HG02885 (cell line): ENCODE results near the gene ALKBH5.

ENCODE experiments used
- ATAC-seq: cut with Tn5 transposase; IDR thresholded peaks from one replicate; pipeline ENCODE4 v1.9.1; 2021; ENCODE audit warnings: mild to moderate bottlenecking; ENCODE audit not compliant: unreplicated experiment, poor library complexity

ALKBH5 gene

DNA sequence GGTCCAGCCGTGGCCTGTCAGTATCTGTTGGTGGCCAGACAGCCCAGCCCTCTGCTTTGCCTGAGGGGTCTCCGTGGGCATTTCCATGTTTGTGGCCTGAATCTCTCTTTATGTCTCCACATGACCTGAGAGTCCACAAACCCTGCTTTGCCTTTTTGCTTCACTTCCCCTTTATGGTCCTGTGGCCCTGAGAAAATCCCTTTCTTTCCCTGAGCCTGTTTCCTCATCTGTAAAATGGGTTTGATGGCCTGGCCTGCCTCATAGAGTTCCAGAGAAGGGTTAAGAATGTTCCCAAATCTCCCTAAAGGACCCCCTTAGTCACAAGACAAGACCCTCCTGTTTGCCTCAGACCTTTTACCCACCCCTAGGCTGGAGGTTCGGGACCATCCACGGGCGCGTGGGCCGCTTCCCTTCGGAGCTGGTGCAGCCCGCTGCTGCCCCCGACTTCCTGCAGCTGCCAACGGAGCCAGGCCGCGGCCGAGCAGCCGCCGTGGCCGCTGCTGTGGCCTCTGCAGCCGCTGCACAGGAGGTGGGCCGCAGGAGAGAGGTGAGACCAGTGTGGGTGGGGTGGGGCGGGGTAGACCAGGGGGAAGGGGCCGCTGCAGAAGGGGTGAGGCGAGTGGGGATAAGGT lies 26.2 kb upstream of the ALKBH5 start:
- ATAC-seq, result no peak

DNA sequence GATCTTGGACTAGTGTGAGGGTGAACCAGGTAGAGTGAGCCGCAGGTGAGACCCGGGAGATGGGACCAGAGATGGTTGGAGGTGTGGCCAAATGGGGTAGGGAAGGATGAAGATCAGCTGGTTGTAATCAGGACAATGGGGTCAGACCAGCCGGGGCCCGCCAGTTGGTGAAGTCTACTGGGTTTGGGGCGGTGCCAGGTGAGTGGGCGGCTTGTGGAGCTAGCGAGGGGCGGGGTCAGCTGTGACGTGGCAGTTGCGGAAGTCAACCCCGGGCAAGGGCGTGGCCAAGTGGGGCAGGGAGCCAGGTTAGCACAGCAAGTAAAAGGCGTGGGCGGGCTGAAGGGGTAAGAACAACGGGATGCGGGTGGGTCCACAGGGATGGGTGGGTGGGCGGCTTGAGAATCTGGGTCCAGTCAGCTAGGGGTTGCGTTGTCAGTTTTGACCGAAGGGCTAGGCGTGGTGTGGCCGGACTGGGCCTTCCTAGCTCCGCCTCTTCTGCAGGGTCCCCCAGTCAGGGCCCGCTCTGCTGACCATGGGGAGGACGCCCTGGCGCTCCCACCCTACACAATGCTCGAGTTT lies 25.5 kb upstream of the ALKBH5 start:
- peak; percentile 65 for ATAC-seq

DNA sequence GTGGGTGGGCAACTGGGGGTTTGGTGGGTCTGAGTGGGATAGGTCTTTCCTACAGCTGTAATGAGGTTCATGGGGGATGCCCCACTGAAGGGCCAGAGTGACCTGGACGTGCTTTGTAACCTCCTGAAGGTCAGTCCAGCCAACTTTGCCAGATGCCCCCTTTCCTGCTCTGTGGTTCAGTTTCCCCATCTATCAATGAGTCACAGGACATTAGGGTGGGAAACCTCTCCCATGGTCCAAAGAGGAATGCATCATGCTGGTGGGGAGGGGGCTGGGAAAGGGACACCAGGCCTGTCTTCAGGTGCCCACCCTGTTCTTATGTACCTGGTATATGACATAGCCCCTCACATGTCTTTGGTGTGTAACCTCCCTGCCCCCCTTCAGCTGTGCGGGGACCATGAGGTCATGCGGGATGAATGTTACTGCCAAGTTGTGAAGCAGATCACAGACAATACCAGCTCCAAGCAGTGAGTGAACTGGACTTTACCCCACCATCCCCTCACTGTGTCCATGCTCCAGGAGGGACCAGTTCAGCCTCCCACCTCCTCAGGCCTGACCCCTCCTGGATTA lies 24.0 kb upstream of the ALKBH5 start:
- no peak for ATAC-seq

DNA sequence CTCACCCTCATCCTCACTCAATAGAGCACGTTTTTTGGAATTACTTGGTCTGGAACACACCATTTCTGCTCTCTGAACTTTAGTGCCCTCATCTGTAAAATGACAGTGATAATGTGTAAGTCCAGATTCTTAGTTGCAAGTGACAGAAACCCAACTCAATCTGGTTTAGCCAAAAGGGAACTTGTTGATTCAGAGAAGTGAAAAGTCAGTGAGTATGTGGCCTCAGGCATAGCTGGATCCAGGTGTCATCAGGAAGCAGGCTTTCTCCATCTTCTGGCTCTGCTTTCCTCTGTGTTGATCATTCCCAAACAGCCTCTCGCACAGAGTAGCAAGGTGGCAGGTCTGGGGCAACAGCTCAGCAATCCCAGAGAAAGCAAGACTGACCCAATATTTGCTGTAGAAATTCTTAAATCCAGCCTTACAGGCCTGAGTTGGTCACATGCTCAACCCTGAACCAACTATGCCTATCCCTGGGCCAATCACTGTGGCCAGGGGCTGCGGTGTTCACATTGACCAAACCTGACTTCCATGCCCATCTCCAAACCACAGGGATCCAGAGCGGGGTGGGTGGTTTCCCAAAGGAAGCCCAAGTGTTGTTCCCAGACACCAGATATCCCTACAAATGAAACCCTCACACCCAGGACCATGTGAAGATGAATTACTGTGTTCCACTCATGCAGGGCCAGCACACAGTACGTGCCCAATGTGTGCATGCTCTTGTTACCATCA lies 23.3 kb upstream of the ALKBH5 start:
- no peak for ATAC-seq

DNA sequence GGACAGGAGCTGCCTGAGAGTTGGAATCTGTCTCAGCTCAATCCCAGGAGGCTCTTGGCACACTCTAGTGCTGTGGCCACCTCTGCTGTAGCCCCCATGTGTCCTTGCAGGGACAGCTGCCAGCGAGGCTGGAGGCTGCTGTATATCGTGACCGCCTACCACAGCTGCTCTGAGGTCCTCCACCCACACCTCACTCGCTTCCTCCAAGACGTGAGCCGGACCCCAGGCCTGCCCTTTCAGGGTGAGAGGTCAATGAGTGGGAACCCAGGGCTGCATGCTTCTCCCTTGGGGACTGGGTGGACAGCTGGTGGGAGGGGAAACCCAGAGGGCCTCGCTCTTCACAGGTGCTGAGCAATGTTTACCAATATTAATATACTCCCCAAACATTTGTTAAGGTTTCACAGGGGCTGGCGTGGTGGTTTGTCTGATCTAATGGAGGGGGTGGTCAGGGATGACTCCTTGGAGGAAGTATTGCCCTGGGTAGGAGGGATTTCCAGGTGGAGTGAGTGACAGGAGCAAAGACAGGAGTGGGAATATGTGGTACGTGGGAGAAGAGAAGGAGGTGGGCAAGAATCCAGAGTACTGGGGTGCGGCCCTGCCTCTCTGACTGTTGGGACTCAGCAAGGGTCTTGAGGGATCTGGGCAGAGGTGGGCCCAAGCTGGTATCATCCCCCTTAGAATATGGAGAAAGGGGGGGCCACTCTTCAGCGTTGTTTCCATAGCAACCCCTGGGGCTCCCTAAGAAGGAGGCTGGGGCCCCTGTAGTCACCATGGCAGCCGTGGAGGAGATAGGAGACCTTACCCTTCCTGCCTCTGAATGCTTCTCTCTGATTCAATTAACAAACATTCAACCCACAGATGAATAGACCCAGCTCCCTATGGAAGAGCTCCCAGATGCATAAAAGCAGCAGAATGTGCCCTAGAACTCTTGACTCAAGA lies 22.2 kb upstream of the ALKBH5 start:
- peak; percentile 65 for ATAC-seq

DNA sequence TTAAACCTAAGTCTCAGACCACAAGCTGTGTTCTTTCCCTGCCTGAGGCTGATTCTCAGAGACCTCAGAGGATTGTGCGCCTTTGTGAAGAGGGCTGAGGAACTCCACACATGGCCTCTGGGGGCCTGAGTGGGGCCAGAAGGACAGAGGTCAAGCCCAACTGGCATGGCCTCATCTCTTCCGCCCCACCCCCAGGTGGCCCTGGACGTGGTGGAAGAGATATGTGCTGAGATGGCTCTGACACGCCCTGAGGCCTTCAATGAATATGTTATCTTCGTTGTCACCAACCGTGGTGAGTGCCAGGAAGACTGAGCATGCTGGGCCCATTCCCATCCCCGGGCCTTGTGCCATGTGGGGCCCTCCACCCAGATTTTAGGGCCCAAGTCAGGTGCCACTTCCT lies 20.1 kb upstream of the ALKBH5 start:
- no peak for ATAC-seq

DNA sequence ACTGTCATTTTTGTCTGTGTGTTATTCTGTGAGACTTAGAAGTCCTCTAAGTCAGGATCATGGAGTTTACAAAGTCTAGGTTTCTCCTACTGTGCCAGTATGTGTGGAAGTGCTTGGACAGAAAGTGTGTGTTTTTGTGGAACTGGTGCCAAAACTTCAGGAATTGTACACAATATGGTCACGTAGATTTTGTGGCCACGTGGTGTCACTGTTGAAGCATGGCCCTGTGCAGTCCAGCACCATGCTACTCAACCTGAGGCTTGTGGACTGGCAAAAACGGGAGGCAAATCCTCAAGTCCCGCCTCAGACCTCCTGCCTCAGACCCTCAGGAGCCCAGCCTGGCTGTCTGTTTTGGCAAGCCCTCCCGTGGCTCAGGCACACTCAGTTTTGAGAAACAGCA lies 16.7 kb upstream of the ALKBH5 start:
- no peak for ATAC-seq

DNA sequence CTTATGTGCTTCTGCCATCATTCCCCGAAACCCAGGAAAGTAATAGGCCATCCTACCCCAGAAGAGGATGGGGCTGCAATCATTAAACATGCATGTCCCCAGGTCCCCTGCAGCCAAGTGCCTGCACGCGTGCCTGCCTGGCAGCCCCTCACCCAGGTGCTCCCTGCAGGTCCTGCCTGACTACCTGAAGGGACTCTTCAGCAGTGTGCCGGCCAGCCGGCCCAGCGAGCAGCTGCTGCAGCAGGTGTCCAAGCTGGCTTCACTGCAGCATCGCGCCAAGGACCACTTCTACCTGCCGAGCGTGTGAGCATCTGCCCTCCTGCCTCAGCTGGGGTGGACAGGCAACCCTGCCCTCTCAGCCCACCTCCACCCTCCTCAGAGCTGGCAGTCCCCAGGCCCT lies 16.2 kb upstream of the ALKBH5 start:
- no peak for ATAC-seq

DNA sequence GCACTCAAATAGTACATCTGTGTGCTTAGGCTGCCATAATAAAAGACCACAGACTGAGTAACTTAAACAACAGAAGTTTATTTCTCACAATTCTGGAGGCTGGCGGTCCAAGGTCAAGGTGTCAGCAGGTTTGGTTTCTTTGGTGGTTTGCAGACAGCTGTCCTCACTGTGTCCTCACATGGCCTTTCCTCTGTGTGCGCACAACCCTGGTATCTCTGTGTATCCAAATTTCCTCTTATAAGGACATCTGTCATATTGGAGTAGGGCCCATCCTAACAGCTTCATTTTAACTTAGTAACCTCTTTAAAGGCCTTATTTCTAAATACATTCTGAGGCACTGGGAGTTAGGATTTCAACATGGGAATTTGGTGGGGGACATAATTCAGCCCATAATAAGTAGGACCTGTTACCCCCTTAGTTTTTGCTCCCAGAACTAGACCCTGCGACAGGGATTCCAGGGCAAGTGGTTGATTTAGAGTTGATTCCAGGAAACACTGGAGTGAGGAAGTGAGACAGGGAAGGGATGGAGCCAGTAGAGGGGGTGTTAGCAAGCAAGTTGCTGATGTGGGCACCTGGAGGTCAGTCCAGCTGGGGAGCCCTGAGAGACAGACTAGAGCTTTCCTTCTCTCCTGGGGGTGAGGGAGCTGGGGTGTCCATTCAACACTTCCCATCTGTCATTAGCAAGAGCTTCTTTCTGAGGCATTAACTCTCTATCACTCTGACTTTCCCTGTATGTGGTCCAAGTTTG lies 10.9 kb upstream of the ALKBH5 start:
- no peak for ATAC-seq

DNA sequence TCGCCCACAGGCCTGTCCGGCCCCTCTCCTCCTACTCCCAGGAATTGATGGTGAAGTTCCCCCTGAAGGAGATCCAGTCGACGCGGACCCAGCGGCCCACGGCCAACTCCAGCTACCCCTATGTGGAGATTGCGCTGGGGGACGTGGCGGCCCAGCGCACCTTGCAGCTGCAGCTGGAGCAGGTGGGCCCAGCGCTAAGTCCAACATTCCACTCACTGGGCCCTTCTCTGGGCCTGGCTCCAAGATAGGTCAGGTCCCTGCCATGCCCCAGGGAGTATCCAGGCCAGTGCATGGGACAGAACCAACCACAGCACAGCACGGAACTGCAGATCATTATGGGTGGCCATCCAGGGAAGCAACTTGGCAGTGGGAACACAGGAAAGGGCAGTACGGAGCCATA lies 9.9 kb upstream of the ALKBH5 start:
- no peak for ATAC-seq

DNA sequence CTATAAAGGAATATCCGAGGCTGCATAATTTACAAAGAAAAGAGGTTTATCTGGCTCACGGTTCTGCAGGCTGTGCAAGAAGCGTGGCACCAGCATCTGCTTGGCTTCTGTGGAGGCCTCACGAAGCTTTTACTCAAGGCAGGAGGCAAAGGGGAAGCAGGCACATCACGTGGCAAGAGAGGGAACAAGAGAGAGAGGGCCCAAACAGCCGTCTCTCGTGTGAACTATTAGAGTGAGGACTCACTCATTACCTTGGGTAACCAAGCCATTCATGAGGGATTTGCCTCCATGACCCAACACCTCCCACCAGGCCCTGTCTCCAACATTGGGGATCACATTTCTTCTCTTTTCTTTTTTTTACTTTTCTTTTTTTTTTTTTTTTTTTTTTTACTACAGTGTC lies 7.5 kb upstream of the ALKBH5 start:
- no peak for ATAC-seq

DNA sequence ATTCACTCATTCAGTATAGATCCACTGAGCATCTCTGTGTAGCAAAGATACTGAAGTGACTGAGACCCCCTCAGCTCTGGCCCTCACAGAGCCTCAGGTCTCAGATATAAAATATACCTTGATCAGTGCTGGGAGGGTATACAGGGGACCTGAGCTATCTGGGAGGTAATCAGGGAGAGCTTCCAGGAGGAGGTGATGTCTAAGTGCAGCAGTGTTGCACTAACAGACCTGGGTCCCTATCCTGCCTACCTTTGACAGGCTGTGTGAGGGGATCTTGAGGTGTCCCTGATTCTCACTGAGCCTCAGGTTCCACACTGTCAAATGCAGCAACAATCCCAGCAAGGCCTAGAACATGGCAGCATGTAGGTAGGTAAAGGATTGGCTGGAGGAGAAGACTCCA lies 6.5 kb upstream of the ALKBH5 start:
- no peak for ATAC-seq

DNA sequence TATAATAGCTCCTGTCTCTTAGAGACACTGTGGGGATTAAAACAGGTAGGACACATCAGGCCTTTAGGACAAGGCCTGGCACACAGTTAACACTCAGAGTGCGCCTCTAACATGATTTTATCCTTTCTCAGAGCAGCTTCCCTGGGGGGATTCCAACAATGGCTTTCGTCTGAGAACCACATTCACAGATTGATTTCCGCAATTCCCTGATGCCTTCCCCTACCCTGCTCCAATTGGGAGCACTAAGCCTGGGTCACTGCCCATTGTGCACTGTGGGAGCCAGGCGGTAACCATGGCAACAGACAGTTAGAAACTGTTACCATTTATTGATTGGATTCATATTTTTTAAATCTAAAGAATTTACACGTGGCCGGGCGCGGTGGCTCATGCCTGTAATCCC lies 5.9 kb upstream of the ALKBH5 start:
- no peak for ATAC-seq

DNA sequence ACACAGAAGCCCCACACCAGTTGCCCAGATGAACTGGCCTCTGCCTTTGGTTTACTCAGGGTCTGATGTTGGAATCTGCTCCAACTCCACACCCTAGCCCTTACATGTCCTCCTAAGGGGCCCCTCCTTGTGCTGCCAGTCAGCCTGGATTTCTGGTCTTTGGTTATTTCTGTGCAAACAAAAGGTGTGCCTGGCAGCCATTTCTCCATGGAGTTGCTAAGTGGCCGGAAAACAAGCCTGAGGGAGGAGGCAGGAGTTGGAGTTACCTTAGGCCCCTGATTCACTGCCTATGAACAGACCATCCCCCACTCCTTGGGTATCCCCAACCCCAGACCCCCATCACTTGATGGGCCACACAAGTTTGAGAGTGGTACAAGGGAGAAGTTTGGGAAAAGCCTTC lies 4.4 kb upstream of the ALKBH5 start:
- no peak for ATAC-seq

DNA sequence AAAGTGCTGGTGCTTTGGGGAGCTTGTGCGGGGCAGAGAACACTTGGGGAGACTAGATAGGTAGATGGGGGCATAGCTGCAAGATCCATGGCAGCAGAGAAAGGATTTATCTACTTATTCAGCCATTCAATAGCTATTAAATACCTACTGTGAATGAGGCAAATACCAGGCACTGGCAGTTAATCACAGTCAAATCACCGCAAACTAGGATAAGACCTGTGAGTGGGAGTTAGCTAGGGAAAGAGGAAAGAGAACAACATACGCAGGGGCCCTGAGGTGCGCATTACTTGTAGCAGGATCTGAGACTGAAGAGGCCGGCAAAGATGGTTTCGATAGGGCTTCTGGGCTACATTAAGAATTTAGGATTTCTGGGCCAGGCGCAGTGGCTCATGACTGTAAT lies 3.8 kb upstream of the ALKBH5 start:
- no peak for ATAC-seq

DNA sequence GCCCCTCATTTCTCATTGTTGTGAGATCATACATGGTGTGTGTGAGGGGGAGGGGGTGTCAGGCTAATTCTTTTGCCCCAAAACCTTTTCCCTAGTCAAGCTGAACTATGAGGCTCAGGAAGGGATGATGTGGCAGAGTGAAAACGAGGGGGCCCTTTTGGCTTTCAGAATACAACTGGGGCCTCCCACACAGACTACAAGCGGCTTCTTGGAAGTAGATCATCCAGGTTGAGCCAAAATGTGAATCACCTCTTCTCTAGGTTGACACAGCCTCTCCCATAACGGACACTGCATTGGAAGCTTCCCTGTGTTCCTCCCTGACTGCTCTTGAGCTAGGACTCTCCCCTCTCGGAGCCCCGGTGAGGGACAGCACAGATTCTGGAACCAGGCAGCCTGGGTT lies 2.3 kb upstream of the ALKBH5 start:
- no peak for ATAC-seq

DNA sequence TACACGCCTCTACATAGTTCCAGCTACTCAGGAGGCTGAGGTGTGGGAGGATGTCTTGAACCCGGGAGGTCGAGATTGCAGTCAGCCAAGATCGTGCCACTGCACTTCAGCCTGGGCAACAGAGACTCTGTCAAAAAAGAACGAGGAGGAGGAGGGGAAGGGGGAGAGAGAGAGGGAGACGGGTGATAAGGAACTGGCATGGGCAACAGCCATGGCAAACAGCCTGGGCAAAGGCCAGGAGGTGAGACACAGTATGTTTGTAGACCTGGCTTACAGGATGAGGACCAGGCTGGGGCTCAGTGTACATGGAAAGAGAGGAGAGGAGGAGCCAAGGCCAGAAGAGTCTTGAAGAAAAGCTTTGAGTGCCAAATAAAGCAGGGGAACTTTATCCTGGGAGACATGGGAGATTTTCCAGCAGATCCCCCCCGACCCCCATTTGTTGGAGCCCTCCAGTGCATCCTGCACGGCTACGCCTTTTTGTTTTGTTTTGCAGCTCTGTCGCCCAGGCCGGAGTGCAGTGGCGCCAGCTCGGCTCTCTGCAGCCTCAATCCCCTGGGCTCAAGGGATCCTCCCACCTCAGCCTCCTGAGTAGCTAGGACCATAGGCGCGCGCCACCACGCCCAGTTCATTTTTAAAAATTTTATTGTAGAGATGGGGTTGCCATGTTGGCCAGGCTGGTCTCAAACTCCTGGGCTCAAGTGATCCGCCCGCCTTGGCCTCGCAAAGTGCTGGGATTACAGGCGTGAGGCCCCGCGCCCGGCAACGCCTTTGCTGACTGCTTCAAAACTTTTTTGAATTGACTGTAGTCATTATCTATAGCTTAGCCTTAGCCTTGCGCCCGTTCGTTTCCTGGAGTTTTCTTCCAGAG lies 1.3 kb upstream of the ALKBH5 start:
- no peak for ATAC-seq

DNA sequence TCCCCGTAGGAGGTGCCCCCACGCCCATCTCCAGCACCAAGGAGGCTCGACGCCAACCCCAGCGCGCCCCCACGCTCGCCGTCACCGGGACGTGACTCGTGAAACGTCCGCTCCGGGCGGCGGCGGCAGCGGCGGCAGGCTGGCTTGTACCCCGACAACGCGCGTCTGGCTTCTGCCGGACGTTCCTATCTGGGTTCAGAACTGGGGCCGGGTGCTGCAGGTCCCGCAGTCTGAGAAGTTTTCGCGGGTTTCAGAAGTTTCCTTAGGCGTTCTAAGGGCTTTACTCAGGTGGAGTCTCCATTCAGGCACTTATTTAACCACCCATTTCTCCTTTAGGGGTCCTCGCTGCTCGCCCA lies 672 bp upstream of the ALKBH5 start:
- ATAC-seq, result peak; percentile 43
